ENCODE data around the gene CACNA1G. TPM values are rescaled to one million over a fixed set of nuclear protein-coding genes. Genes with fewer than 3 reads are reported as not detected.

CACNA1G gene
- total and polyA plus RNA-seq, 4 donors: under 0.01 to 0.14 (median 0.01) TPM; not detected in 1

- WGBS: 43% methylated on average over 19 of the region's 19 CpGs
- no peak for DNase-seq (ENCODE audit: low spot score)
- no peak overlapping the region for H3K4me3 ChIP-seq (ENCODE audit: low read depth in 1 of 3, low read length in 3 of 3)
- H3K36me3 ChIP-seq (ENCODE audit: control insufficient read depth in 4 of 4, insufficient read depth in 3 of 4, low read depth in 1 of 4, low read length in 3 of 4): no peaks in the 10 kb centered on the region
- no peaks in the 10 kb centered on the region for H3K27me3 ChIP-seq (ENCODE audit: control insufficient read depth in 4 of 4, insufficient read depth in 4 of 4, low read length in 3 of 4)
- peaks cover 2 to 37% (median 25%) of the 10 kb centered on the region in 4 donors for H3K4me1 ChIP-seq (ENCODE audit: control insufficient read depth in 4 of 4, insufficient read depth in 4 of 4, low read length in 3 of 4)
- peak; percentile 84 to 92 for TF ChIP-seq RXRA (IDR thresholded peaks at IDR 0.05)
- TF ChIP-seq GABPA (IDR thresholded peaks at IDR 0.05 in 1 of 2, conservative IDR thresholded peaks at IDR 0.05 in 1 of 2): no peak
- no peak for TF ChIP-seq FOXA2 (IDR thresholded peaks at IDR 0.05)
- peak; percentile 56 to 76 for TF ChIP-seq HNF4A (conservative IDR thresholded peaks at IDR 0.05)
- no peak for TF ChIP-seq FOXA1 (IDR thresholded peaks at IDR 0.05)
- peak; percentile 20 to 24 for TF ChIP-seq RAD21 (IDR thresholded peaks at IDR 0.05)
- TF ChIP-seq NR2F2 (IDR thresholded peaks at IDR 0.05): peak; percentile 89
- TF ChIP-seq MAX (IDR thresholded peaks at IDR 0.05): no peak
- TF ChIP-seq SP1 (IDR thresholded peaks at IDR 0.05): no peak
- H3K27ac ChIP-seq (ENCODE audit: low read depth in 1 of 2, low read length in 2 of 2): peak overlapping the region; percentile 35 to 44
- no peaks in the 10 kb centered on the region for H3K9me3 ChIP-seq (ENCODE audit: control insufficient read depth in 4 of 4, low read length in 3 of 4)
- no peak overlapping the region for H3K9ac ChIP-seq (ENCODE audit: low read depth in 1 of 2, low read length in 2 of 2)
Observed at GRCh38 chr17:50549256-50549941, 11.1 kb upstream of the CACNA1G start.

- H3K27ac ChIP-seq (ENCODE audit: low read depth in 1 of 2, low read length in 2 of 2): no peak overlapping the region
- WGBS: 78% methylated on average over 11 of the region's 11 CpGs
- H3K27me3 ChIP-seq (ENCODE audit: control insufficient read depth in 4 of 4, insufficient read depth in 4 of 4, low read length in 3 of 4): no peaks in the 10 kb centered on the region
- H3K4me1 ChIP-seq (ENCODE audit: control insufficient read depth in 4 of 4, insufficient read depth in 4 of 4, low read length in 3 of 4): peaks cover 2 to 37% (median 25%) of the 10 kb centered on the region in 4 donors
- H3K9ac ChIP-seq (ENCODE audit: low read depth in 1 of 2, low read length in 2 of 2): no peak overlapping the region
- TF ChIP-seq HNF4A (conservative IDR thresholded peaks at IDR 0.05): no peak
- no peak for TF ChIP-seq EGR1 (IDR thresholded peaks at IDR 0.05; ENCODE audit: low read depth in 2 of 2)
- TF ChIP-seq ATF3 (IDR thresholded peaks at IDR 0.05): no peak
- TF ChIP-seq HNF4G (IDR thresholded peaks at IDR 0.05): no peak
- no peak for TF ChIP-seq GABPA (IDR thresholded peaks at IDR 0.05 in 1 of 2, conservative IDR thresholded peaks at IDR 0.05 in 1 of 2)
- TF ChIP-seq SP1 (IDR thresholded peaks at IDR 0.05): no peak
- TF ChIP-seq REST (IDR thresholded peaks at IDR 0.05): no peak
- TF ChIP-seq FOXA1 (IDR thresholded peaks at IDR 0.05): no peak
- TF ChIP-seq MAX (IDR thresholded peaks at IDR 0.05): no peak
- TF ChIP-seq TAF1 (conservative IDR thresholded peaks at IDR 0.05): no peak
- no peak for TF ChIP-seq NR2F2 (IDR thresholded peaks at IDR 0.05)
- H3K9me3 ChIP-seq (ENCODE audit: control insufficient read depth in 4 of 4, low read length in 3 of 4): no peaks in the 10 kb centered on the region
- no peaks in the 10 kb centered on the region for H3K36me3 ChIP-seq (ENCODE audit: control insufficient read depth in 4 of 4, insufficient read depth in 3 of 4, low read depth in 1 of 4, low read length in 3 of 4)
- H3K4me3 ChIP-seq (ENCODE audit: low read depth in 1 of 3, low read length in 3 of 3): no peak overlapping the region
- no peak for DNase-seq (ENCODE audit: low spot score)
Observed at GRCh38 chr17:50549969-50550368, 10.5 kb upstream of the CACNA1G start.

Data from liver (tissue), 9 donors.